ENCODE results near the gene DNAJB5. TPM values are rescaled to one million over a fixed set of nuclear protein-coding genes. Genes with fewer than 3 reads are reported as not detected.

DNAJB5 gene
- total RNA-seq, 1 experiment from 2014 or later, result 3.7 TPM

DNA sequence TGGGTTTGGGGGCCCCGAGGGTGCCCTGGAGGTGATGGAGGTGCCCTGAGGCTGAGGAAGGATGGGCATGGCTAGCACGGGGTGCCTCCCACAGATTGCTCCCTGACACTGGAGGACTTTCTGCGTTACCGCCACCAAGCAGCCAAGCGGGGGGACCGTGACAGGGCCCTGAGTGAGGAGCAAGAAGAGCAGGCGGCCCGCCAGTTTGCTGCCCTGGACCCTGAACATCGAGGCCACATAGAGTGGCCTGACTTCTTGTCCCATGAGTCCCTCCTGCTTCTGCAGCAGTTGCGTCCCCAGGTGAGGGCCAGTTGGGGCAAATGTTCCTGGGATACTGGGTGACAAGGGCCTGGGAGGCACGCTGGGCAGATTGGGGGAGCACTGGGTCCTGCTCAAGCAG lies 13.1 kb upstream of the DNAJB5 start:
- Histone ChIP-seq H3K36me3 (no peaks in the 10 kb centered on the region), H3K9me3 (no peaks in the 10 kb centered on the region), H3K4me3 (no peak overlapping the region), H3K27me3 (no peaks in the 10 kb centered on the region)
- no peak for DNase-seq

DNA sequence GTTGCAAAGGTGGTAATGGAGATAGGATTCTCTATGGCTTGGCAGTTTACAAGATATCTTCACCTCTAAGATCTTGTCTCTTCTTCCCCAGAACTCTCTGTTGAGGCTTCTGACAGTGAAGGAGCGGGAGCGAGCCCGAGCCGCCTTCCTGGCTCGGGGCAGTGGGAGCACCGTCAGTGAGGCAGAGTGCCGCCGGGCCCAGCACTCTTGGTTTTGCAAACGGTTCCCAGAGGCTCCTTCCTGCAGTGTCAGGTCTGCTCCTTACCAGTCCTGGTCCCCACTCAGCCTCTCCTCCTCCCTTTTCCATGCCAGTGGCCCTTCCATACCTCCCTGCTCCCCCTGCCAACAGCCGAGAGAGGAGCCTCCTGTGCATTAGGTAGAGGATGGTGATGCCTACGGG lies 12.6 kb upstream of the DNAJB5 start:
- DNase-seq, result no peak
- Histone ChIP-seq H3K4me3 (no peak overlapping the region), H3K27me3 (no peaks in the 10 kb centered on the region), H3K9me3 (no peaks in the 10 kb centered on the region), H3K36me3 (no peaks in the 10 kb centered on the region)

DNA sequence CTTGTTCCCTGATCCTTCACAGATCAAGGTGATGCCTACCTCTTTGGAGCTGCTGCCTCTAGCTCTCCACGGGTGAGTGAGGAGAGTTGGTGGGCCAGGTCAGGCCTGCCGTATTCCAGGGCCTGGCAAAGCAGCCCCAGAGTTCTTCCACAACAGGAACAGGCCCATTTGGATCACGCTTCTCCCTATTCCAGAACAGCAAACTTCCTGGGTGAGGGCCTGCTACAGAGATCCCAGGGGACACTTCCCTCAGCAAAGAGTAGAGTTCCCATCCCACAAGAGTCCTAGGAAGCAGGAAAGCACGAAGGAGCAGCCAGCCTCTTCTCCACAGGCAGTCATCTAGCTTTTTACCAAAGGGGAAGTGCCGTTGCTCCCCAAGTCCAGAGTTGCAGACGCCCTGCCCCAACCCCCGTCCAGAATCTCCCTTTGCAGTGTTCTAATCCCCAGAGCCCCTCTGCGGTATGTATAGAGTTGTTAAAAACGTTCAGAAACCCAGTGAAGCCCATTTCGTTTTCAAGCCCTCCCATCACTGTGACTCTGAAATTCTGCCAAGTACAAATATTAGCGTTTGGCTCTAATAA lies 9.3 kb upstream of the DNAJB5 start:
- no peaks in the 10 kb centered on the region for H3K27me3 ChIP-seq
- no peak overlapping the region for H3K4me3 ChIP-seq
- DNase-seq, result no peak
- H3K36me3 ChIP-seq, result no peaks in the 10 kb centered on the region
- no peaks in the 10 kb centered on the region for H3K9me3 ChIP-seq

DNA sequence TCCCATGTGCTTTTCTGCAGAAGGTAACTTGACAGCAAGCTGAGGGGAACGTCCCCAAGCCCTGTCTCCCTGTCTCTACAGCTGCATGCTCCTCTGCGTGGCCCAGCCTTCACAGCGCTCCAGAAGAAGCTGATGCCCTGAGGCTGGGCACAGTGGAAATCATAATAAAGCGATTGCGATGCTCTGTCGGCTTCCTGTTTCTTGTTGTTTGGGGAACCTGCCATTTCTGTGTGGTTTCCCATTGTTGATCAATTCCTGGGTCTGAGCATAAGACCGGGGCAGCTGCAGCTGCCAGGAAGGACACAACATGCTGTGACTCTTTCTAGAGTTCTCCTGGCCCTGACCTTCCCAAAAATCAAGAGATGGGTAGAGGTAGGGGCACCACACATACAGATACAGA lies 7.2 kb upstream of the DNAJB5 start:
- Histone ChIP-seq H3K4me3 (no peak overlapping the region), H3K36me3 (no peaks in the 10 kb centered on the region), H3K27me3 (no peaks in the 10 kb centered on the region), H3K9me3 (no peaks in the 10 kb centered on the region)
- DNase-seq, result no peak

DNA sequence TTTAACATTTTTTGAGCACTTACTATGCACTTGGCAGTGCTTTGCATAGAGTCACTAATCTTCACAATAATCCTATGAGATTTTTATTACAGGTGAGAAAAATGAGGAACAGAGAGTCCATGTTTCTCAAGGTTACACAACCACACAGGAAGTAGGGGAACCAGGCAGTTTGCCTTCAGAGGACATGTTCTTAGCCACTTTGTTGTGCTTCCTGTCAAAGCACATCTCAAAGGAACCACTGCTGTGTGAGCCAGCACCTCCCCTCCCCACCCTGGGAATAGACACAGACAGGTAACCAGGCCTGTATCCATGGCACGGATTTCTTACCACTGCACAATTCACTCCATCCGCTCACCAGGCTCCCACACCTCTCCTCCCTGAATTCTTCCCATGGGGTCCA lies 6.3 kb upstream of the DNAJB5 start:
- no peak for DNase-seq
- Histone ChIP-seq H3K9me3 (no peaks in the 10 kb centered on the region), H3K4me3 (no peak overlapping the region), H3K36me3 (no peaks in the 10 kb centered on the region), H3K27me3 (no peaks in the 10 kb centered on the region)

DNA sequence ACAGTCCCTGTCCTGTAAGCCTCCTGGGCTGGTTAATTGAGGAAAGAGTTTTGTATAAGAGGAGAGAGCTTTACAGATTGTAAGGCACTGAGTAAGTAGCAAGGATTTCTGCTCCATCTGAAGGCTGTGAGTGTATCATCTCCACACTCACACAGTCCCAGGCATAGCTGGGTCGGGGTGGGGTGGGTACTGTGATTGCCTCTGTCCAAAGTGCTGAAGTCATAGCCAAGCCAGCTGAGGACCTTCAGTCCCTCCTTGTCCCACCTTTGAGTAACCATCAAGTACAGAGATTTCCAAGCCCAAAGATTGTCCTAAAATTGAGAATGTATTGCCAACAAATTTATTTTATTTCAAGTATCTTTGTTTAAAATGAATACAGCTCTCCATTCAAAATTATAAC lies 5.5 kb upstream of the DNAJB5 start:
- DNase-seq, result no peak

GRCh38 chr9:34985311-34985899 lies 4.1 kb upstream of the DNAJB5 start:
- DNase-seq, result peak; percentile 8
- H3K9me3 ChIP-seq, result no peaks in the 10 kb centered on the region
- no peaks in the 10 kb centered on the region for H3K27me3 ChIP-seq
- no peak overlapping the region for H3K4me3 ChIP-seq
- H3K36me3 ChIP-seq, result no peaks in the 10 kb centered on the region

More for the DNA sequence above, 5.5 kb upstream of the DNAJB5 start:
- no peak overlapping the region for H3K4me3 ChIP-seq
- H3K36me3 ChIP-seq, result no peaks in the 10 kb centered on the region
- no peaks in the 10 kb centered on the region for H3K9me3 ChIP-seq
- H3K27me3 ChIP-seq, result no peaks in the 10 kb centered on the region

DNA sequence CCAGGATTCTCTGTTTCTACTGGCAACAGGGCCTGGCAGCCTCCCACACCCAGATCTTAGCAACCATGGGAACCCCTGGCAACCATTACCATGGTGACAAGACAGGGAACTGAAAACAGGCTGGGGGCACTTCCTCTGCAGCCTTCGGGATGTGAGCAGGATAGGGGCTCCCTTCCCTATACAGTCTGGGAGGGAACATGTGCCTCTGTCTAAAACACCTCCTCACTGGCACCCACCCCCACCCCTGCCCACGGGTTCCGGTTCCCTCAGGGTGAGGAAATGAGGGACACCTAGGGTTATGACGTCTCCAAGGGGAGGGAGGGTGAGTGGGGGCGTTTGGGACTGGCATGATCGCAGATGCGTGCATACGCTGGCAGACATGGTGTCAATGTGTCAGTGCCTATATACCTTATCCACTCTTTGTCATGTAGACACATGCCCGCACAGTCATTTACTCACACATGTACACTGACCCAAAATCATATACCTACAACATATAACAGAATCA lies 3.0 kb upstream of the DNAJB5 start:
- Histone ChIP-seq H3K9me3 (no peaks in the 10 kb centered on the region), H3K36me3 (no peaks in the 10 kb centered on the region), H3K27me3 (no peaks in the 10 kb centered on the region), H3K4me3 (no peak overlapping the region)
- DNase-seq, result no peak

DNA sequence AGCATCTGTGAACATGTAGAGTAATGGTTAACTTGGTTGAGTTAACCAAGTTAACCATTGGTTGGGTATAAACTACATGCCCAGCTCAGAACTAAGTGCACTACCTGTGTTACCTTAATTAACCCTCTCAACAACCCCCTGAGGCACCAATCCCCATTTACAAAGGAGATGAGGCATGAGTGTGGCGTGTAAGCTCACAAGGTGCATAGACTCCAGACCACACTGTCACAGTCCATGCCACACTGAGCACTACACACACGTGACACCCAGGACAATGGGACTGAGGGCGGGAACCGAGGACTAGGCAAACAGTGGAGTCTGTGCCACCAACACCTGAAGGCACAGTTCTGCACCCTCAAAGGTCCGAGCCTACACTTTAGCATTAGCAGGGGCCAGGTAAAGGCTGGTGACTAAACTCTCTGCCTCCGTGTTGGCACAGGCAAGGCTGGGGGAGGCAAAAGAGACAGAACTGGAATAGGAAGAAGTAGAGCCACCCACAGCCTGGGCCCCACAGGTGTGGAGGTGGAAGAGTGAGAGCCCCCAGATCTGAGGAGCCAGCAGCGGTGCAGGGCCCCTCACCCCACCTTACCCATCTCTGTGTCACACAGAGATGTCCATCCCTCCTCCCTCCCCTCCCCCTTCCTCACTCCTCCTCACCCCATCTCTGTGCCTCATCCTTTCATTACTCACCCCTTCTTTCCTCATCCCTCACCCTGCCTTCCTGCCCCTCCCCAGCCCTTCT lies 2.2 kb upstream of the DNAJB5 start:
- H3K36me3 ChIP-seq, result no peaks in the 10 kb centered on the region
- DNase-seq, result no peak
- no peaks in the 10 kb centered on the region for H3K9me3 ChIP-seq
- no peaks in the 10 kb centered on the region for H3K27me3 ChIP-seq
- H3K4me3 ChIP-seq, result no peak overlapping the region

- Histone ChIP-seq H3K27me3 (no peaks in the 10 kb centered on the region), H3K9me3 (no peaks in the 10 kb centered on the region), H3K36me3 (no peaks in the 10 kb centered on the region)
These were observed 1.1 kb upstream of the DNAJB5 start for GRCh38 chr9:34988218-34989002.

GRCh38 chr9:34989946-34990635 lies 546 bp downstream of the DNAJB5 start:
- Histone ChIP-seq H3K4me3 (peak overlapping the region; percentile 63), H3K27me3 (no peaks in the 10 kb centered on the region), H3K9me3 (no peaks in the 10 kb centered on the region), H3K36me3 (no peaks in the 10 kb centered on the region)
- peak; percentile 28 for DNase-seq

More at GRCh38 chr9:34988218-34989002, 1.1 kb upstream of the DNAJB5 start:
- DNase-seq, result no peak
- H3K4me3 ChIP-seq, result peak overlapping the region; percentile 63

GRCh38 chr9:34990908-34991606 lies 1.5 kb downstream of the DNAJB5 start:
- no peaks in the 10 kb centered on the region for H3K27me3 ChIP-seq
- no peak overlapping the region for H3K4me3 ChIP-seq
- DNase-seq, result no peak
- H3K9me3 ChIP-seq, result no peaks in the 10 kb centered on the region
- H3K36me3 ChIP-seq, result no peaks in the 10 kb centered on the region

DNA sequence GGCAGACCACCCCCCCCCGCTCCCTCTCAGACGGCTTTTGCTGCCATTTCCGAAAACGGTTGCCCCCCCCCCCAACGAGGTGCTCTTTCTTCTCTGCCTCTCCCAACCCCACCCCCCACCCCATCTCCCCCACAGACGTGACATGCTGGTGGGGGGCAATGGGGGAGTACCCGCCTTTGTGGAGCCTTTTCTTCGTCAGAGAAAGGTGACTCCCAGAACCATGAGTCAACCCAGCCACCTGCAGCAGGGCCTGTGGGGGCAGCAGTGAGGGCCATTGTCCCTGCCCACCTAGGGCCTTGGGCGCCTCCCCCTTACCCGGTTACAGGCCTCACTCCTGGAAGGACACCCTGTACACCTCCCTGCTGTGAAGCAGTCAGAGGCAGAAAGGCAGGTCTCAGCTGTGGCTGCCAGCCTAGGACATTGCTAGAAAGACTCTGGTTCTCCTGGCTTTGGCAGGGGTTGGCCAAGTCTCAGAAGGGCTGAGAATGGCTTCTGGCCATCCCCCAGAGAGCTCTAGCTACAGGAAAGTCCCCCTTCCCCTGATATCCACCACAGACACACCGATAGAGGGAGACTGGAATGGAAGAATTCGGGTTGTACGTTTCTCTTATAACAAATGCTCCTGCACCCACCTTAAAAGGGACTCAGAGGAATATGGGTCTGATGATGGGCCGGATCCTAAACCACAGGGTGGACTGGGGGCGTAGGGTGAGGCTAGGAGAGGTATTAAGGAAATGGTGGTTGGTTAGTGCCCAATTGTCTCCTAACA lies 2.2 kb downstream of the DNAJB5 start:
- Histone ChIP-seq H3K9me3 (no peaks in the 10 kb centered on the region), H3K27me3 (no peaks in the 10 kb centered on the region), H3K4me3 (no peak overlapping the region), H3K36me3 (no peaks in the 10 kb centered on the region)
- peak; percentile 15 for DNase-seq

DNA sequence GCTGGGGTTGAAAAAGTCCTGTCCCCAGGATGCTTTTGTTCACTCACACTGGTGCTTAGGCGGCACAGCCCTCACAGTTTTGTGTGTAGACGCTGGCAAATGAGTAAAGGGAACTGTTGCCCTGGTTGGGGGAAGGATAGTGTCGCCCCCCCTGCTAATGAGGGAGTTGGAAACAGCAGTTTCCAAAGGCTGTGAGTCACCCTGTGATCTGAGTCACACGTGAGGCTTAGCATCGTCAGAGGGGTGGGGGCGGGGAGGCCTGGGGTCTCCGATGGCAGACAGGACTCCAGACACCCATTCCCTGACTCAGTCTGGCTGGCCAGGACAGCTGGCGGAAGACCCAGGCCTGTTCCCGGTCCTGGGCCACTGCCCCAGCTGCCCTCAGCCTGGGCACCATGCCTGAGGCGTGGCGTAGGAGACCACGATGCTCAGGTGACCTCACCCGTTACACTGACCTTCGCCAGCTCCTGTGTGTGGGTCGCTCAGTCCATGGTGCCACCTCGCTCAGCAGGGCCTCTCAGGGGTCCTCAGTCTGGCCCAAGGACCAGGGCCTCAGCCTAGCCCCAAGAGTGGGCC lies 2.9 kb downstream of the DNAJB5 start:
- Histone ChIP-seq H3K4me3 (no peak overlapping the region), H3K27me3 (no peaks in the 10 kb centered on the region), H3K9me3 (no peaks in the 10 kb centered on the region), H3K36me3 (no peaks in the 10 kb centered on the region)
- peak; percentile 78 for DNase-seq
